ENCODE measurements around the gene BTNL9.
"Not testable (repeated sequence)": the region's sequence is repeated elsewhere in the genome, so short reads cannot be mapped to it uniquely, and the experiment has no call there.

DNA sequence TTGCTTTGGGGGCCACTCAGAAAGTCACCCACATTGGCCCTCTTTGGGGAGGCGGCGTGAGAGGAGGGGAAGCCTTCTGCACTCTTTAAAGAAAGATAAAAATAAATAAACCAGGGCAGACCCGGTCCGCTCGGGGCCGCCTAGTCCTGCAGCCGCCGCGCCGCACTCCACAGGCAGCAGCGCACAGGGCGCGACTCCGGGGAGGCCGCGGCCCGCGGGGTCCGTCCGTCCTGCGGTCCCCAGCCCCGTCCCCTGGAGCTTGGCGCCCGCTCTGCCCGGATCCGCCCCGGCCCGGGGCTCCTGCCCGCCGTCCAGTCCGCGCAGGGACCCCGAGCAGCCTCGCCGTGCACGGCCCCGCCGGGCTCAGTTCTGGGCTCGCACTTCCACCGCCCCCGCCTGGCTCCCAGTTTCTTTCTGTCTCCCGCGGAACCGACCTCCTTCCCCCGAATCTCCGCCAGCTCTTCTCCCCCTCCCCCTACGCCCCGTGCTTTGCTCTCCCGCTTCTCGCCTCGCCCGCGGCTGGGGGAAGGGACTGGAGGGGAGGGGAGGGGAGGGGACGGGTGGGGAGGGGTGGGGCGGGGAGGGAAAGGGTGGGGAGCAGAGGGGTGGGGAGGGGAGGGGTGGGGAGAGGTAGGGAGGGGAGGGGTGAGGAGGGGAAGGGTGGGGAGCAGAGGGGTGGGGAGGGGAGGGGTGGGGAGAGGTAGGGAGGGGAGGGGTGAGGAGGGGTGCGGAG lies 57.9 kb downstream of the BTNL9 start:
- not testable (repeated sequence) for TF ChIP-seq CEBPB (IDR thresholded peaks at IDR 0.05; ENCODE audit: borderline replicate concordance, low read depth, low read length); EP300 (IDR thresholded peaks at IDR 0.05; ENCODE audit: low read depth in 2 of 2, low read length in 2 of 2); EP300 (CRISPR knock-in tag; IDR thresholded peaks at IDR 0.05; ENCODE audit: borderline replicate concordance); HMG20A (CRISPR knock-in tag; IDR thresholded peaks at IDR 0.05; ENCODE audit: borderline replicate concordance); ZNF12 (CRISPR knock-in tag; IDR thresholded peaks at IDR 0.05); NR3C1 (CRISPR knock-in tag; IDR thresholded peaks at IDR 0.05); NFYB (CRISPR knock-in tag; IDR thresholded peaks at IDR 0.05); CEBPG (CRISPR knock-in tag; IDR thresholded peaks at IDR 0.05); SP2 (CRISPR knock-in tag; IDR thresholded peaks at IDR 0.05); TCF7 (IDR thresholded peaks at IDR 0.05; ENCODE audit: low read depth); RFX1 (IDR thresholded peaks at IDR 0.05)
- TF ChIP-seq, protein P1, sequence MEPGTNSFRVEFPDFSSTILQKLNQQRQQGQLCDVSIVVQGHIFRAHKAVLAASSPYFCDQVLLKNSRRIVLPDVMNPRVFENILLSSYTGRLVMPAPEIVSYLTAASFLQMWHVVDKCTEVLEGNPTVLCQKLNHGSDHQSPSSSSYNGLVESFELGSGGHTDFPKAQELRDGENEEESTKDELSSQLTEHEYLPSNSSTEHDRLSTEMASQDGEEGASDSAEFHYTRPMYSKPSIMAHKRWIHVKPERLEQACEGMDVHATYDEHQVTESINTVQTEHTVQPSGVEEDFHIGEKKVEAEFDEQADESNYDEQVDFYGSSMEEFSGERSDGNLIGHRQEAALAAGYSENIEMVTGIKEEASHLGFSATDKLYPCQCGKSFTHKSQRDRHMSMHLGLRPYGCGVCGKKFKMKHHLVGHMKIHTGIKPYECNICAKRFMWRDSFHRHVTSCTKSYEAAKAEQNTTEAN (CRISPR knock-in tag; conservative IDR thresholded peaks at IDR 0.05) = not testable (repeated sequence)
- TF ChIP-seq, protein P2, sequence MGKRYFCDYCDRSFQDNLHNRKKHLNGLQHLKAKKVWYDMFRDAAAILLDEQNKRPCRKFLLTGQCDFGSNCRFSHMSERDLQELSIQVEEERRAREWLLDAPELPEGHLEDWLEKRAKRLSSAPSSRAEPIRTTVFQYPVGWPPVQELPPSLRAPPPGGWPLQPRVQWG (CRISPR knock-in tag; IDR thresholded peaks at IDR 0.05; ENCODE audit: borderline replicate concordance, low read depth) = not testable (repeated sequence)
